Stimulated activated CD4-positive, alpha-beta T cell treated with anti-CD3 and anti-CD28 coated beads, Interleukin-4, amount 100 ng/mL, for 48 hours (primary cell): Measurements from ENCODE around the gene COP1.

Experiments used
- DNase-seq, 2 donors: peaks; one replicate each; pipeline ENCODE4 v3.0.0-alpha.2; 2020; ENCODE audit warnings: low read depth in 2 of 2

Gene COP1

GRCh38 chr1:175963740-175964139 lies 243.3 kb downstream of the COP1 start:
- no peak for DNase-seq

- no peak for DNase-seq
These were observed 246.9 kb downstream of the COP1 start for GRCh38 chr1:175960169-175960568.

- no peak for DNase-seq
These were observed 255.5 kb downstream of the COP1 start for GRCh38 chr1:175951627-175952026.

GRCh38 chr1:175947771-175948170 lies 259.3 kb downstream of the COP1 start:
- no peak for DNase-seq

- no peak for DNase-seq
These were observed 262.5 kb downstream of the COP1 start for GRCh38 chr1:175944591-175944990.

GRCh38 chr1:175941164-175941563 lies 265.9 kb downstream of the COP1 start:
- no peak for DNase-seq

GRCh38 chr1:175936736-175937135 lies 270.4 kb downstream of the COP1 start:
- no peak for DNase-seq

- no peak for DNase-seq
These were observed 271.4 kb downstream of the COP1 start for GRCh38 chr1:175935566-175936115.

- DNase-seq: no peak
These were observed 271.9 kb downstream of the COP1 start for GRCh38 chr1:175935166-175935565.

GRCh38 chr1:175933801-175934200 lies 273.3 kb downstream of the COP1 start:
- no peak for DNase-seq

GRCh38 chr1:175927944-175928343 lies 279.1 kb downstream of the COP1 start:
- DNase-seq: no peak

- no peak for DNase-seq
These were observed 284.7 kb downstream of the COP1 start for GRCh38 chr1:175922254-175922881.

GRCh38 chr1:175920381-175920780 lies 286.7 kb downstream of the COP1 start:
- DNase-seq: no peak

GRCh38 chr1:175919001-175919400 lies 288.1 kb downstream of the COP1 start:
- no peak for DNase-seq

GRCh38 chr1:175918364-175918801 lies 288.7 kb downstream of the COP1 start:
- no peak for DNase-seq

- DNase-seq: no peak
These were observed 293.0 kb downstream of the COP1 start for GRCh38 chr1:175914115-175914514.

GRCh38 chr1:175911138-175911537 lies 295.9 kb downstream of the COP1 start:
- DNase-seq: no peak

GRCh38 chr1:175906370-175906769 lies 300.7 kb downstream of the COP1 start:
- no peak for DNase-seq

GRCh38 chr1:175904808-175905207 lies 302.3 kb downstream of the COP1 start:
- no peak for DNase-seq

GRCh38 chr1:175902281-175902680 lies 304.8 kb downstream of the COP1 start:
- DNase-seq: no peak

- DNase-seq: no peak
These were observed 305.8 kb downstream of the COP1 start for GRCh38 chr1:175901076-175901836.

- no peak for DNase-seq
These were observed 306.9 kb downstream of the COP1 start for GRCh38 chr1:175900171-175900570.

- DNase-seq: no peak
These were observed 311.1 kb downstream of the COP1 start for GRCh38 chr1:175895966-175896365.
